Activated naive CD8-positive, alpha-beta T cell treated with anti-CD3 and anti-CD28 coated beads, Interleukin-2, amount 50 U/mL, for 16 hours (primary cell): ENCODE data around the gene MTRFR.
"Not testable (repeated sequence)": the region's sequence is repeated elsewhere in the genome, so short reads cannot be mapped to it uniquely, and the experiment has no call there.

Source experiments
- DNase-seq: peaks from one replicate; pipeline ENCODE4 v3.0.0-alpha.2; 2020; ENCODE audit warnings: low read depth, low spot score

Gene MTRFR

DNA sequence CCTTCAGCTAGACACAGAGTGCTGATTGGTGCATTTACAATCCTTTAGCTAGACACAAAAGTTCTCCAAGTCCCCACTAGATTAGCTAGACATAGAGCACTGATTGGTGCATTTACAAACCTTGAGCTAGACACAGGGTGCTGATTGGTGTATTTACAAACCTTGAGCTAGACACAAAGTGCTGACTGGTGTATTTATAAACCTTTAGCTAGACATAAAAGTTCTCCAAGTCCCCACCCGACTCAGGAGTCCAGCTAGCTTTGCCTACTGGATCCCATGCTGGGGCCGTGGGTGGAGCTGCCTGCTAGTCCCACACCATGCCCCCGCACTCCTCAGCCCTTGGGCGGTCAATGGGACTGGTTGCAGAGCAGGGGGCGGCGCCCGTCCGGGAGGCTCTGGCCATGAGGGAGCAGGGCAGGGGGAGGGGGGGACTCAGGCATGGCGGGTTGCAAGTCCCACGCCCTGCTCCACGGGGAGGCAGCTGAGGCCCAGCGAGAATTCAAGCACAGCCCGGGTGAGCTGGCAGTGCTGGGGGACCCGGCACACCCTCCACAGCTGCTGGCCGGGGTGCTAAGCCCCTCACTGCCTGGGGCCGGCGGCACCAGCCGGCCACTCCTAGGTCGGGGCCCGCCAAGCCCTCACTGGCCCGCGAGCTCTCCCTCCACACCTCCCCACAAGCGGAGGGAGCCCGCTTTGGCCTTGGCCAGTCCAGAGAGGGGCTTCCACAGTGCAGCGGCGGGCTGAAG, 15.9 kb downstream of the MTRFR start:
- not testable (repeated sequence) for DNase-seq

DNA sequence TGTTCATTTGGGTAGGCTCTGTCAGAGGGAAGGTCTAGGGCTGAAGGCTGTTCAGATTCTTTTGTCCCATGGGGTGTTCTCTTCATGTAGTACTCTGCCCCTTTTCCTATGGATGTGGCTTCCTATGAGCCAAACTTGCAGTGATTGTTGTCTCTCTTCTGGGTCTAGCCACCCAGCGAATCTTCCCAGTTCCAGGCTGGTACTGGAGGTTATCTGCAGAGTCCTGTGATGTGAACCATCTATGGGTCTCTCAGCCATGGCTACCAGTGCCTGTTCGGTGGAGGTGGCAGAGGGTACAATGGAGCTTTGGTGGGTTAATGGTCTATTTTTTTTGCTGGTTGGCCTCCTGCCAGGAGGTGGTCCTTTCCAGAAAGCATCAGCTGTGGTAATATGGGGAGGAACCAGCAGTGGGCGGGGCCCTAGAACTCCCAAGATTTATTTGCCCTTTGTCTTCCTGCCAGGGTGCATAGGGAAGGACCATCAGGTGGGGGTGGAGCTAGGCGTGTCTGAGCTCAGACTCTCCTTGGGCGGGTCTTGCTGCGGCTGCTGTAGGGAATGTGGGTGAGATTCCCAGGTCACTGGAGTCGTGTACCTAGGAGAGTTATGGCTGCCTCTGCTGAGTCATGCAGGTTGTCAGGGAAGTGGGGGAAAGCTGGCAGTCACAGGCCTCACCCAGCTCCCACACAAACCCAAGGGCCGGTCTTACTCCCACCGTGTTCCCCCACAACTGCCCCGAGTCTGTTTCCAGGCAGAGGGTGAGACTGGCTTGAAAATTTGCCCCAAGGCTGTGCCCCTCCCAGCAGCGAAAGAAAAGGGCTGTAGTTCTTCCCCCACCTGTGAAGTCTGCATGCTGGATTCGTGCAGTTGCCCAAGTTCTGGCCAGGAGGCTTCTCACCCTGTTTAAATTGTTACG, 17.5 kb downstream of the MTRFR start:
- no peak for DNase-seq

DNA sequence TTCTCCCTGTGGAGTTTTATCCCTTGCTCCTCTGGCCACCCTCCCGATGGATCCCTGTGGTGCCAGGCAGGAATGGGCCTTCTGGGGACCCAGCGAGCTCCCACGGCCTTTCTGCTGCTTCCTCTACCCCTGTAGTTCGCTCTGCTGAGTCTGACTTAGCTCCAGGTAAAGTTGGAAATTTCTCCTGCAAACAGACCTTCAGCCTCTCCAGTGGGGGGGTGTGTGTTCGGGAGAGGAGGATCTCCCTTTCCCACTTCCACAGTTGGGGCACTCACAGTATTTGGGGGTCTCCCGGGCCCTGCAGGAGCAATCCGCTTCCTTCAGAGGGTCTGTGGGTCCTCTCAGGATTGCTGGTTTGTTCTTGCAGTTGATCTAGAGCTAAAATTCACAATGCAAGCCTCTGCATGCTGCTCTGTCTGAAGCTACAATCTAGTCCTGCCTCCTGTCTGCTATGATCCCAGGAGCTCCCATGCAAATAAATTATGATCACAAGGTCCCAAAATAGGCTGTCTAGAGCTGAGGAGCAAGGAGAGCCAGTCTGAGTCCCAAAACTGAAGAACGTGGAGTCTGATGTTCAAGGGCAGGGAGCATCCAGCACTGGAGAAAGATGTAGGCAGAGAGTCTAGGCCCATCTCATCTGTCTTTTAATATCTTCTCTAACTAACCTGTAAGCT, 18.3 kb downstream of the MTRFR start:
- DNase-seq, result no peak

DNA sequence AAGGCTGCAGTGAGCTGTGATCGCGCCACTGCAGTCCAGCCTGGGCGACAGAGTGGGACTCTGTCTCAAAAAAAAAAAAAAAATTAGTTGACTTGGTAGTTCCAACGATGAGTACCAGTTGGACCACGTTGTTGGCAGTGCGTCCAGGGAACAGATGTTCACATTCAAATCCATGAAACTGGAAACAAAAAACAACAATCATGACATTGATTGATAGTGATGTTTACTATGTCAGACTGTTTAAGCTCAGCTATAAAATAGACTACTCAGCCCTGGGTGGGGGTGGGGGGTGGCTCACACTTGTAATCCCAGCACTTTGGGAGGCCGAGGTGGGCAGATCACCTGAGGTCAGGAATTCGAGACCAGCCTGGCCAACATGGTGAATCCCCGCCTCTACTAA, 19.1 kb downstream of the MTRFR start:
- DNase-seq, result not testable (repeated sequence)

DNA sequence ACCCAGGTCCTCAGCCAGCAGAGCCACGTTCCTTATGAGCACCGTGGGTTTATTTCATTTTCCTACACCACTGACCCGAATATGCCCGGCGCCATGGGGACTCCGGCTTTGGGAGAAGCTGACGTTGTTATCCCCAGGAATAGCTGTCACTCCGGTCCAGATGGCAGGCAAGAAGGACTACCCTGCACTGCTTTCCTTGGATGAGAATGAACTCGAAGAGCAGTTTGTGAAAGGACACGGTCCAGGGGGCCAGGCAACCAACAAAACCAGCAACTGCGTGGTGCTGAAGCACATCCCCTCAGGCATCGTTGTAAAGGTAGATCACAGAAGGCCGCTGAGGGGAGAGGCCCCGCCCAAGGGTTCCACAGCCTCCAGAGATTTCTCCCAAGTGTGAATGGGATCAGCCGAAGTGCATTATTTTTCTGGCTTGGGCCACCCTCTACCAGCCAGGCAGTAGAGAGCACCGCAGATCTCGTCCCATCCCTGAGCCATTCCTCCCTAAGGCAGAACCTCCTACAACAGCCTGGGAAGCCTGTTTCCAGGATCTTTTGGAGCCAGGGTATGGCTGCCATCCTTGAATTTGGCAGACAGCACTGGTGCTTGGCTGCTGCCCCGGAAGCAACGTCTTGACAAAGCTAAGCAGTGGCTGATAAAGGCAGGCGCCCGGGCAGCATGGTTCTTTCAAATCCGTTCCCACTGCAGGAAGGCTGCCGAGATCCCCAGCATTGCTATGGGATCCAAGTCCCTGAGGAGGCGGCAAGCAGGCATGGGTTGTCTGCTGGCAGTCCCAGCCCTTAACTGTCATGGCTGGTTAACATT, 20.6 kb downstream of the MTRFR start:
- no peak for DNase-seq

DNA sequence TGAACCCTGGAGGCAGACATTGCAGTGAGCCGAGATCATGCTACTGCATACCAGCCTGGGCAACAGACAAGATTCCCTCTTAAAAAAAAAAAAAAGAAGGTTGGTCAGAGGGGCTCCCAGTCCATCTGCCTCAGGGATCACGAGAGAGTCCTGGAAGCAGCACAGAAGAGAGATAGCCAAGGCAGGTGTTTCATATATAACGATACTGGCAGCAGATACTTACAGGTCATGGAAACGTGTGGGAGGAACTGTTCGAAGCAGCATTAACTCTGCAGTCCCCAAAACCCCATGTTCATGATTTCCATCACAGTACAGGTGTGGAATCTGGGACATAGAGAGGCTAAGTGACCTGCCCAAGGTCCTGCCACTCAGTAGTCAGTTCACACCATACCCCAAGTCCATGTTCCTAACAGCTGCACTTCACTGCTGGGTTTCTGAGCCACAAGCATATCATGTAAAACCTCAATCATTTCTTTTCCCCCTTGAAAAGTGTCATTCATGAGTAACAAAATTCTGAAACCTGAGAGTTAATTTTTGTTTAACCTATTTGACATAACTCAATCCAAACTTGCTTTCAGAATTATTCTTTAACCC, 21.7 kb downstream of the MTRFR start:
- DNase-seq, result no peak

DNA sequence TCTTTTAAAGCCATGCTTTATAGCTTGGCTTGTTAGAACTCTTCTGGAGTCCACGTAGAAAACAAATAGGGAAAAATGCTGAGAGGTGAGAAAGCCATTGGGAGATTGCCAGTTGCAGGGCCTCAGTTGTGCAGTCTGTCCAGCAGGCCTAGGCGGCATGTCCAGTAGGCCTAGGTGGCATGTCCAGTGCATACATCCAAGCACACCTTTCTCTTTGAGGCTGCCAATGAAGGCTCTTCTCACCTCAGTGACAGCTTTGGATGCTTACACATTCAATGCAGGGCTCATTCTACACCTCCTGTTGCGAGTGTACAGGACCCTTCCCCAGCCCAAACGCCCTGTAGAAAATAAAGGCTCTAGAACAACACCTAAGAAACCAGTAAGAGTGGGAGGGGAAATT, 25.4 kb downstream of the MTRFR start:
- DNase-seq, result no peak

DNA sequence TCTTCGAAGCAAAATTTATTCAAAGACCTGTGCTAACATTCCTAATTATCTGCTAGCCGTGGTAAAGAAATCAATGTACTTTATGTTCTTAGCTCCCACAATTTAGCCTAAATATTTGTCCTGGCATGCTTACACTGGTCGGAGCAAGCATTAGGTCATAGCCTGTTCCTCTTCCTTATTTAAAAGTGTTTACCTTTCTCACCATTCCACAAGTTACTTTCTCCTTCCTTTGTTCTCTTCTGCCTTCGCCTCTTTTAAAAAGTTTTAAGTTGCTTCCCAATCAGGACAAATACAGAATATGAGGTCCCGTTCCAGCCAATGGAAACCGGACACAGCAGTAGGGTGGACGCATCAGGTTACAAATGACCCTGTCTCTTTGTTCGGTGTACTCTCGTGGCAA, 26.8 kb downstream of the MTRFR start:
- DNase-seq, result no peak

DNA sequence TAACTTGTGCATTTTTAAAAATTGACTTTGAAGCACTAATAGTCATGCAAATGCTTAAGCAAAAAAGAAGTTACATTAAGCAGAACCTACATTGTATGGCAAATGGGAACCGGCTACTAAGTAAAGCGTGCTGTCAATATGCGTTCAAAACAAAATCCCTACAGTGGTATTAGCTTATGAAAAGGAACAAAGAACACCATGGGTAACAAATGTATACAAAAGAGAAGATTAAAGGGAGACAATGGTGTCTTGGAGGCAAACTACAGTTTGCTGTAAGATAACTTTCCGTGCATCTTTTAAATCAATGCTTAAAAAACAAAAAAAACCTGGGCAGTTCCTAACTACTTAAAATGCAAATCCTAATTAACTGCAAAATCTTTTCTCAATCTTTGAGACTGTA, 28.0 kb downstream of the MTRFR start:
- DNase-seq, result no peak

DNA sequence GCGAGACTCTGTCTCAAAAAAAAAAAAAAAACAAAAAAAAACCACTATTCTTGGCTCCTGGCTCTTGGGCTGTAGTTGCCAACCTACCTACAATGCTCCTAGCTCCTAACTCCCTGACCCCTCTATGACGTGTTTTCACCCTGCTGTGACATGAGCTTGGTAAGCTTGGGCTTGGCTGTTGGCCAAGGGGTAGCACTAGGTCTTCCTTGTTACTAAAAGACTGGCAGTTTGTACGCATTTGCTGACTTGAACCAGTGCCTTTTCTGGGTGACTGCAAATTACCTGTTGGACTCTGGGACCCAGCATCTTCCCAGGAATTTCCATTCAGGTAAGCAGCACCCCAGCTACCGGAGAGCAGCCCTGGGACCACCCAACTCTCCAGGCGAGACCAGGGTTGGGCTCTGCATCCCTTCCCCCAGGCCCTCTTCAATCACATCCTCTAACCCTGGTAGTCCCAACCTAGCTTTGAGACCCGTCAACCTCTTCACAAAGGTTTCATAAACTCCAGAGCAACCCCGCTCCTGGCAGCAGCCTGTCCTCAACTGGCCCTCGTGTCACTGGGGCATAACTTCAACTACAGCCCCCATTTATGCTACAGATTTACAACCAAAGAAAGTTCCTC, 30.1 kb downstream of the MTRFR start:
- DNase-seq, result no peak

DNA sequence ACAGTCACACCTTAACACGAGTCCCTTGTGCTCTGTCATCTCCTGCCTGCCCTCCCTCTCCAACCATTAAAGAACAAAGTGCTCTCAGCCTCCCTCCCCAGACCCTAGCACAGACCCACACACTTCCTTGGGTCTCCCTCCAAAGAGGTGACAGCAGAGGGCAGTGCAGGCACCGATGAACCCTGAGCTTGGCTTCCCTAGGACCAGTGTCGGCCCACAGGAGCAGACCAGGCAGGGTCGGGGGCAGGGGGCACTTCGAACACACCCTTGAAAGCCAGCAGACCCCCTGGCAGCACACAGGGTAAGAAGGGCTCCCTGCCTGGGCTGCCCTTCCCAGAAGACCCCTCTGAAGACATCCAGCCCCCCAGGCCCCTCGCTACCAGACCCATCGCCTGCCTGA, 31.4 kb downstream of the MTRFR start:
- no peak for DNase-seq

DNA sequence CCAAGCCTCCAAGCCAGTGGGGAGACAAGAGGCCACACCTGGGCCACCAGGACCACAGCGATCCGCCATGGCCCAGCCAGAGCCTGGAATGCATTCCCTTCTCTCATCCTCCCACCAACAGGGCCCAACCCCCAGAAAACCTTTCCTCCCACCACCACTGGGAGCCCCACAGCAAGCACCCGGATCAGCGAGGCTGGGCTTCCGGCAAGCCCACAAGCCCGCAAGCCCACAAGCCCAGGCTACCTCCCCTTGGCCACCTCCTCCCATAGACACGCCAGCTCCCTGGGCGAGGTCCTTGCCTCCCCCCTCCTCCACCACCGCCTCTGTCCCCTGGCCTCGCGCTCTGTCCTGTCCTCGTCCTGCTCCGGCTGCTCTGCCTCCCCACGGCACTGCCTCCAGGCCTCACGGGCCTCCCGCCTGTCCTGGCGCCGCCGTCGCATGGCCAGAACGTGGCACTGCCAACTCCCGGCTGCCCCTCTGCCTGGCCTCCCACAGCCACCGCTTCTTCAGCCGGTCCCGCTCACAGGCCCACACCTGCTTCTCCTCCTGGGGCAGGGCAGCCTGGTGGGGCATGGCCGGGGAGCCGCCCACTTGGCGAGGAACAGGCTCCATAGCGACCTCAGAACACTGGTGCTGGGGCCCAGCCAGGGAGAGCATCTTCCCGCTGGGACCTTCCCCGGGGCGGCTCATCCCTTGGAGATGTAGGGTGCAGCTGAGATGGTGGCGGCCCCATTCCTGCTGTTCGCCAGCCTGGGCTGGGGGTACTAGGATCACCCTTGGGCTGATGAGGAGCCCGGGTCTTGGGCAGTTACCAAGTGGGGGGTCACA, 32.8 kb downstream of the MTRFR start:
- no peak for DNase-seq

DNA sequence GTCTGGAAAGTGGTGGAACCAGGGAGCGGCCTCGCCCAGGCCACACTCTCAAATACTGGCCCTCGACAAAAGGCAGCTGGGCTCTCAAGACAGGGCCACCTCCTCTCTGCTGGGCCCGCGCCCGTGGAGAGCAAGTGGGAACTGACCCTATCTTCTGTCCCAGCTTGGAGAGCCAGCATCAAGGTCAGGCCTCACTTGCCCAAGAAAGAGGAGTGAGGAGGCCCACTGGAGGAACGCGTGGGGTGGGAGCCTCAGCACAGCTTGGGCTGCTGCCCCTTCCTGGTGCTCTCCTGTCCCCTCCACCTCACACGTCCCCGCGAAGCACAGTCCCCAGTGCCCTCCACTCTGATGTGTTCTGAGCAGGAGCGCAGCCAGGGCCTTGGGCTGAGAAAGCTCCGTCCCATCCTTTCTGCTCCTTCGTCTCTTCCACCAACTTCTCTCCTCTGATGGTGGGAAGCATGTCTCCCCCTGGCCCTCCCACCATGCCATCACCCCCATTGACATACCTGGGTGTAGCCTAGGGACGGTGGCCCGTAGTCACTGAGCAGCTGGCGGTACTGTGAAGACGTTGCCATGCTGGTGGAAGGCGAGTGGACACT, 33.5 kb downstream of the MTRFR start:
- no peak for DNase-seq

DNA sequence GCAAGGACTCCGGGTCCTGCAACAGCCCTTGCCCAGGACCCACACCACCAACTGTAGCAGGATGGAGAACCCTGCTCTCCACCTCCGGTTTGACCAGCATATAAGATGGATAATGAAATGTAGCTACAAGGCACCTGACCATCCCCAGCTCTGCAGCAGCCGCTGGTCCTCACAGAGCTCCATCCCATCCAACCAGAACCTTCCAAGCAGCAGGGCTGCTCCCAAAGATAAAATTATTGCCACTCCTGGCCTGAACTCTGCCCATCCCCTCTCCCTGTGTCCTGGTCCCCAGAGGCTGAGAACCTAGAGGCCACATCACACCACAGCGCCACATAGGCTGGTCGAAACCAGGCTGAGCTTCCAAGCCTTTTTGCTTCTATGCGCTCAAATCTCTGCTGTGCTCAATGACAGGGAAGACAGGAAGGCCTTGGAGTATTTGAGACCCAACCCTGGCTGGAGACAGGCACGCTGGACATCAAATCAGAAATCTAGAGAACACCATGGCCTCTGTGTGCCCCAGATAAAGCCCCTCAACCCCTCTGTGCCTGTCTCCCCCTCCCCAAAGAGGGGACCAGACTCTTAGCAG, 34.2 kb downstream of the MTRFR start:
- no peak for DNase-seq

DNA sequence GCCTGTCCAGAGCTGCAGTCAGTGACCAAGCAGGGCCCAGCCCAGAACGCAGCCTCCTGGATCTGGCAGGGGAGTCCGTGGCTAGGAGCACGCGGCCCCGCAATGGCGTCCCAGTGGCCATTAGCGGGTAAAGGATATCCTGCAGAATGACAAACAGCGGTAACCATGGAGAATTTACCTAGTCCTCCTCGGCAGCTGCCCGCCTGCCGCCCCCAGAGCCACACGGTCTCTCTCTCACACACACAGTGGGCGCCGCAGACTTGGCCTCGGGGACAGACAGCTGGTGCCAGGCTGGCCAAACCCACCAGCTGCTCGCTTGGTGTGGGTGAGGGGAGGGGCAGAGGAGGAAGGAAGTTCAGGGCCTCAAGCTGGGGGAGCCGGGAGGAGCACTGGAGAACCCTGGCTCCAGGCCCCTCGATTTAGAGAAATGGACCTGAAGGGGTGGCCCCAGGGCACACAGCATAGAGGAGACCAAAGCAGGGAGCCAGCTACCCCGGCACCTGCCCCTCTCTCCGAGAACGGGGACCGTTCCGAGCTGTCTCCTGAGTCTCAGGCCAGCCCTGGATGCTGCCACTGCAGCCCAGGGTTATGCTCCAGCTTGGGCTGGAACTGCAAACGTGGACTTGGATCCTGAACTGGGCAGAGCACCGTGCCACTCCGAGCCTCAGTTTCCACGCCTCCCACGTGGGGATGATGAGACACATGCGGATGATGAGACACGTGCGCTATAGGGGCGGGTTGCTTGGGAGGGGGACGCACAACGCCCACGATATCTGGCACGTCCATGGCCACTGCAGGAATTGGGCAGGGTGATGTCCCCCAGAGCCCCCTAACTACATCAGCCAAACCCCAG, 35.0 kb downstream of the MTRFR start:
- DNase-seq, result no peak

DNA sequence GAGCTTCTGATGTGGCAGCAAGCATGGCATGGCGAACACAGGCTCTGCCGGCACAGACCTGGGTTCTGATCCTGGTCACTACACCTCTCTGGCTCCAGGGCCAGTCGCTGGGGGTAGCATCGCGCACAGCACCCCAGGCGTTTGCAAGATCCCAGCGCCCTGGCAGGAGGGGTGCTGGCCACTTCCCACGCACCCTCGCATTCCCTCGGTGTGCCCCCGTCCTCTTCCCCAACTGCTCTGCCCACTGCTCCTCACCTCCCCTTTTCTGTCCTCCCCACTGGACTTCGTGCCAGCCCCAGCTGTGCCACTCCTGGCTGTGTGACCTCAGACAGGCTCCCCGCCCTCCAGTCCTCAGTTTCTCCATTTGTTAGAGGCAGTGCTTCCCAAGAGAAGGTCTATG, 35.6 kb downstream of the MTRFR start:
- no peak for DNase-seq

DNA sequence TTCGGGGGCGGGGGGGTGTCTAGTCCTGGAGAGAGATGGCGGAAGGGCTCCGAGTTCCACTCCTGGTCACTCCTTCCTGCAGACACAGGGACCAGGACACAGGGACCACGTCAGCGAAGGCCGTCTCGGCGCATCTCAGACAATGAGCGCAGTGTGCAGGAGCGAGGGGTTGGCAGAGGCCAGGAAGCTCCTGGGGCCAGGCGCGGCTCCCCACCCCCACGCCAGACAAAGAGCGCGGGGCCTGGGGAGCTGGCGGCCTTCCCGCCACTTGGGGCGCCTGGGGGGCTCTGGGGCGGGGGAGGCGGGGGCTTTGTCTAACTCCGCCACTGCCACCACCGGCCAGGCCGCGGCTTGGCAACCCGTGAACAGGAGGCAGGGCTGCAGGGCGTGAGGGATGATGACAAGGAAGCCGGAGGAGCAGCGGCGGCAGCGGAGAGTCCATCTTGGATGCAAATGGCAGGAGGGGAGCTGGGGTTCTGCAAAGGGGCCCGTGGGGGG, 36.2 kb downstream of the MTRFR start:
- DNase-seq, result no peak

DNA sequence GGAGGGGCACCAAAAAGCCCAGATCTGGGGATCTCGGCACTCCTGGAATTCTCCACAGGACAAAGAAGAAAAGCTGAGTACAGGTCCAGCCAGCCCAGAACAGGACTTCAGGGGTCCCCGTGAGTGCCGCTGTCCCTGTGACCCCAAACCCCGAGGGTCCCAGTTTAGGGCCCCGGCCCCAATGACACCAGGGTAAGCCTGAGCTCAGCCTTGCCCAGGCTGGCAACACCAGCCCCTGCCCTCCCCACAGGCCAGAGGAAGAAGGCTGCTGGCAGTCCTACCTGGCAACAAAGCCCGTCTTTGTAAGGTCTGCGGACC, 36.6 kb downstream of the MTRFR start:
- DNase-seq, result no peak
